HCT116 (cell line): ENCODE data around the gene CCNJ. TPM values are rescaled to one million over a fixed set of nuclear protein-coding genes. Genes with fewer than 3 reads are reported as not detected.

Source experiments
- ATAC-seq: fragments of 200-7000 bp; cut with Tn5 transposase; 2 replicates; pipeline ENCODE4 v1.9.1; 2020; ENCODE audit warnings: mild to moderate bottlenecking, moderate library complexity
- BruUV-seq: library from RNA; stranded (reverse); fragments of 400-500 nt; replicated peaks from 2 replicates; lab custom pipeline; 2021; lab: Mats Ljungman, UMichigan
- CTCF ChIA-PET: fragments of 300-600 bp; sonication (Branson Sonifier 250); formaldehyde crosslinking; loops from one replicate; lab custom pipeline; 2021; ENCODE audit warnings: antibody characterized with exemption; lab: Charles Lee
- POLR2A ChIA-PET: fragments of 300-600, 350-600 bp; sonication (Branson Sonifier 250); formaldehyde crosslinking; loops from one replicate; lab custom pipeline; 2021; ENCODE audit warnings: antibody characterized with exemption; lab: Charles Lee
- RAD21 ChIA-PET, 2 experiments: fragments of 300-600 bp; sonication (Branson Sonifier 250); formaldehyde crosslinking; loops; one replicate each; lab custom pipeline; 2023; ENCODE audit warnings: low total read pairs in 2 of 2; ENCODE audit not compliant: uncharacterized antibody in 2 of 2, unreplicated experiment in 2 of 2, low non-redundant PET in 1 of 2; lab: Charles Lee
- DNase-seq: peaks from one replicate; pipeline ENCODE4 v3.0.0-alpha.2; 2010; ENCODE audit warnings: low read depth, low spot score
- H2AFZ ChIP-seq: fragments of 200-600 bp; shearing (Covaris generic), sonication (generic); 2 replicates; pipeline ENCODE4 v1.6.1; 2017; ENCODE audit warnings: low read depth, mixed run types, mixed read lengths, antibody characterized with exemption, low read length; ENCODE audit not compliant: poor library complexity, severe bottlenecking
- H3K27ac ChIP-seq: 2 replicates; pipeline ENCODE4 v1.5.1; 2012; ENCODE audit warnings: low read depth, low read length
- H3K27me3 ChIP-seq: fragments of 200-600 bp; sonication (generic); 2 replicates; pipeline ENCODE4 v1.6.1; 2016; ENCODE audit warnings: mixed run types, low read length, mixed read lengths; ENCODE audit not compliant: insufficient read depth
- H3K36me3 ChIP-seq, 2 experiments: fragments of 200-500 bp in 1 of 2; fragments of 200-600 bp in 1 of 2; sonication (Bioruptor generic) in 1 of 2; sonication (generic) in 1 of 2; 2 replicates each; pipeline versions ENCODE4 v1.5.1 to v1.6.1; 2014 to 2016; ENCODE audit warnings: low read length in 2 of 2, inconsistent platforms in 1 of 2, mixed read lengths in 1 of 2, mixed run types in 1 of 2; ENCODE audit not compliant: insufficient read depth in 2 of 2, control insufficient read depth in 1 of 2
- H3K4me1 ChIP-seq, 2 experiments: fragments of 200-600 bp in 1 of 2; sonication (generic) in 1 of 2; 2 replicates each; pipeline versions ENCODE4 v1.5.1 to v1.6.1; 2012 to 2017; ENCODE audit warnings: low read length in 2 of 2, inconsistent platforms in 1 of 2, mild to moderate bottlenecking in 1 of 2, mixed read lengths in 1 of 2, mixed run types in 1 of 2, moderate library complexity in 1 of 2; ENCODE audit not compliant: insufficient read depth in 2 of 2, control insufficient read depth in 1 of 2
- H3K4me2 ChIP-seq: fragments of 200-600 bp; sonication (generic); 2 replicates; pipeline ENCODE4 v1.6.1; 2017; ENCODE audit warnings: mixed run types, low read length, mixed read lengths
- H3K4me3 ChIP-seq, 2 experiments: fragments of 200-600 bp in 1 of 2; sonication (generic) in 1 of 2; replicated peaks in 1 of 2; 2 replicates each; pipeline ENCODE4 v1.5.1; 2011 to 2016; ENCODE audit warnings: low read length in 2 of 2, control low read depth in 1 of 2, low read depth in 1 of 2, mild to moderate bottlenecking in 1 of 2, mixed read lengths in 1 of 2, mixed run types in 1 of 2
- H3K79me2 ChIP-seq: fragments of 200-600 bp; sonication (generic); 2 replicates; pipeline ENCODE4 v1.6.1; 2017; ENCODE audit warnings: mild to moderate bottlenecking, mixed run types, low read length, moderate library complexity, mixed read lengths; ENCODE audit not compliant: insufficient read depth
- H3K9ac ChIP-seq: fragments of 200-600 bp; sonication (generic); 2 replicates; pipeline ENCODE4 v1.6.1; 2016; ENCODE audit warnings: low read length, mixed read lengths
- H3K9me2 ChIP-seq: fragments of 200-600 bp; sonication (generic), shearing (Covaris generic); 2 replicates; pipeline ENCODE4 v1.6.1; 2017; ENCODE audit warnings: mixed run types, mild to moderate bottlenecking, moderate library complexity; ENCODE audit not compliant: insufficient read depth
- H3K9me3 ChIP-seq, 2 experiments: fragments of 200-500 bp in 1 of 2; fragments of 200-600 bp in 1 of 2; sonication (Bioruptor generic) in 1 of 2; sonication (generic) in 1 of 2; 2 replicates each; pipeline ENCODE4 v1.6.1; 2014 to 2017; ENCODE audit warnings: low read length in 2 of 2, mixed read lengths in 2 of 2, inconsistent platforms in 1 of 2, low read depth in 1 of 2, mild to moderate bottlenecking in 1 of 2, mixed run types in 1 of 2, moderate library complexity in 1 of 2; ENCODE audit not compliant: control insufficient read depth in 1 of 2, insufficient read depth in 1 of 2
- H4K20me1 ChIP-seq: fragments of 200-600 bp; sonication (generic), shearing (Covaris generic); 2 replicates; pipeline ENCODE4 v1.6.1; 2017; ENCODE audit warnings: mixed run types, mild to moderate bottlenecking, moderate library complexity; ENCODE audit not compliant: insufficient read depth
- CBX3 ChIP-seq: IDR thresholded peaks from 2 replicates; pipeline ENCODE4 v1.6.1; 2012; ENCODE audit warnings: low read depth
- CEBPB ChIP-seq: IDR thresholded peaks from 2 replicates; pipeline ENCODE4 v1.6.1; 2012; ENCODE audit warnings: low read depth
- EZH2 ChIP-seq: fragments of 200-600 bp; sonication (generic); IDR thresholded peaks from 2 replicates; pipeline ENCODE4 v1.6.1; 2017; ENCODE audit warnings: antibody characterized with exemption, mixed run types
- JUND ChIP-seq: IDR thresholded peaks from 2 replicates; pipeline ENCODE4 v1.6.1; 2012
- RAD21 ChIP-seq: IDR thresholded peaks from 2 replicates; pipeline ENCODE4 v1.6.1; 2012; ENCODE audit warnings: low read depth, mild to moderate bottlenecking
- SP1 ChIP-seq: IDR thresholded peaks from 2 replicates; pipeline ENCODE4 v1.6.1; 2012; ENCODE audit warnings: low read depth
- SRF ChIP-seq: IDR thresholded peaks from 2 replicates; pipeline ENCODE4 v1.6.1; 2012; ENCODE audit warnings: low read depth
- ZFX ChIP-seq: fragments of 450-650 bp; IDR thresholded peaks from 2 replicates; pipeline ENCODE4 v1.6.1; 2017
- ZNF274 ChIP-seq: fragments of 200-500 bp; sonication (Bioruptor generic); IDR thresholded peaks from 2 replicates; pipeline ENCODE4 v1.6.1; 2014; ENCODE audit warnings: mild to moderate bottlenecking, low read depth, low read length, inconsistent platforms
- intact Hi-C: fragments of 100-400 bp; cut with micrococcal nuclease; formaldehyde crosslinking; loops from 2 replicates; pipeline ENCODE4 v1.10.0; 2022
- total RNA-seq: library from RNA; stranded (reverse); gene quantifications from one replicate; pipeline ENCODE4 v1.2.1, GENCODE V29; 2021; ENCODE audit not compliant: unreplicated experiment
- TF ChIP-seq, protein P1 (sequence below), 3 experiments: fragments of 200-600 bp in 1 of 3; sonication (generic) in 1 of 3; IDR thresholded peaks in 2 of 3; conservative IDR thresholded peaks in 1 of 3; 2 replicates each; pipeline ENCODE4 v1.5.1; 2012 to 2017; ENCODE audit warnings: low read depth in 2 of 3, low read length in 2 of 3, antibody characterized with exemption in 1 of 3, borderline replicate concordance in 1 of 3, control low read depth in 1 of 3, mild to moderate bottlenecking in 1 of 3, mixed read lengths in 1 of 3, mixed run types in 1 of 3, moderate library complexity in 1 of 3; ENCODE audit not compliant: insufficient read depth in 1 of 3
- TF ChIP-seq, protein P2 (sequence below): IDR thresholded peaks from 2 replicates; pipeline ENCODE4 v1.6.1; 2012
- TF ChIP-seq, protein P3 (sequence below): IDR thresholded peaks from 2 replicates; pipeline ENCODE4 v1.6.1; 2012; ENCODE audit warnings: low read depth

CCNJ gene
- total RNA-seq, 1 experiment from 2014 or later: 12.2 TPM

DNA sequence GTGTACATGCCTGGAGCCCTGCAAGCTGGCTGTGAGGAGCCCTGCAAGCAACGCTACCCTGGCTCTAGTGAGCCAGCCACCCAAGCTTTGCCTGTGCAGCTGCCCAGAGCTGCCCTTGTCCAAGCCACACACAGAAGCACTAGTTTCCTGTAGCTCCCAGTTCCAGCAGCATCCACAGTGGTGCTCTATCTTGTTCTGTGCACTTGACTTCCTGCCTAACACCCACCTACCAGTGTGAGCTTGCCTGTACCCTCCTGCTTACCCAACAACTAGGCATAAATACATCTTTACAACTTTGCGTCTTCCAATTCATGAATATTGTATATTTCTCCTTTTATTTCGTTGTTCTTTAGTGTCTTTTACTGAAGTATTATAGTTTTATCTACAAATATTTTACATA, 54.5 kb downstream of the CCNJ start:
- no peaks in the 10 kb centered on the region for H3K27me3 ChIP-seq
- no peaks in the 10 kb centered on the region for H3K79me2 ChIP-seq
- no peak for TF ChIP-seq CBX3
- no peak for TF ChIP-seq RAD21
- no peak for TF ChIP-seq ZFX
- TF ChIP-seq SRF: no peak
- no peak for TF ChIP-seq SP1
- TF ChIP-seq, protein P1, sequence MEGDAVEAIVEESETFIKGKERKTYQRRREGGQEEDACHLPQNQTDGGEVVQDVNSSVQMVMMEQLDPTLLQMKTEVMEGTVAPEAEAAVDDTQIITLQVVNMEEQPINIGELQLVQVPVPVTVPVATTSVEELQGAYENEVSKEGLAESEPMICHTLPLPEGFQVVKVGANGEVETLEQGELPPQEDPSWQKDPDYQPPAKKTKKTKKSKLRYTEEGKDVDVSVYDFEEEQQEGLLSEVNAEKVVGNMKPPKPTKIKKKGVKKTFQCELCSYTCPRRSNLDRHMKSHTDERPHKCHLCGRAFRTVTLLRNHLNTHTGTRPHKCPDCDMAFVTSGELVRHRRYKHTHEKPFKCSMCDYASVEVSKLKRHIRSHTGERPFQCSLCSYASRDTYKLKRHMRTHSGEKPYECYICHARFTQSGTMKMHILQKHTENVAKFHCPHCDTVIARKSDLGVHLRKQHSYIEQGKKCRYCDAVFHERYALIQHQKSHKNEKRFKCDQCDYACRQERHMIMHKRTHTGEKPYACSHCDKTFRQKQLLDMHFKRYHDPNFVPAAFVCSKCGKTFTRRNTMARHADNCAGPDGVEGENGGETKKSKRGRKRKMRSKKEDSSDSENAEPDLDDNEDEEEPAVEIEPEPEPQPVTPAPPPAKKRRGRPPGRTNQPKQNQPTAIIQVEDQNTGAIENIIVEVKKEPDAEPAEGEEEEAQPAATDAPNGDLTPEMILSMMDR (IDR thresholded peaks at IDR 0.05 in 2 of 3, conservative IDR thresholded peaks at IDR 0.05 in 1 of 3; ENCODE audit: borderline replicate concordance in 1 of 3, insufficient read depth in 1 of 3, low read depth in 2 of 3, low read length in 2 of 3): no peak
- TF ChIP-seq EZH2: no peak
- no peak for TF ChIP-seq ZNF274
- TF ChIP-seq, protein P2, sequence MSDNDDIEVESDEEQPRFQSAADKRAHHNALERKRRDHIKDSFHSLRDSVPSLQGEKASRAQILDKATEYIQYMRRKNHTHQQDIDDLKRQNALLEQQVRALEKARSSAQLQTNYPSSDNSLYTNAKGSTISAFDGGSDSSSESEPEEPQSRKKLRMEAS: no peak
- TF ChIP-seq, protein P3, sequence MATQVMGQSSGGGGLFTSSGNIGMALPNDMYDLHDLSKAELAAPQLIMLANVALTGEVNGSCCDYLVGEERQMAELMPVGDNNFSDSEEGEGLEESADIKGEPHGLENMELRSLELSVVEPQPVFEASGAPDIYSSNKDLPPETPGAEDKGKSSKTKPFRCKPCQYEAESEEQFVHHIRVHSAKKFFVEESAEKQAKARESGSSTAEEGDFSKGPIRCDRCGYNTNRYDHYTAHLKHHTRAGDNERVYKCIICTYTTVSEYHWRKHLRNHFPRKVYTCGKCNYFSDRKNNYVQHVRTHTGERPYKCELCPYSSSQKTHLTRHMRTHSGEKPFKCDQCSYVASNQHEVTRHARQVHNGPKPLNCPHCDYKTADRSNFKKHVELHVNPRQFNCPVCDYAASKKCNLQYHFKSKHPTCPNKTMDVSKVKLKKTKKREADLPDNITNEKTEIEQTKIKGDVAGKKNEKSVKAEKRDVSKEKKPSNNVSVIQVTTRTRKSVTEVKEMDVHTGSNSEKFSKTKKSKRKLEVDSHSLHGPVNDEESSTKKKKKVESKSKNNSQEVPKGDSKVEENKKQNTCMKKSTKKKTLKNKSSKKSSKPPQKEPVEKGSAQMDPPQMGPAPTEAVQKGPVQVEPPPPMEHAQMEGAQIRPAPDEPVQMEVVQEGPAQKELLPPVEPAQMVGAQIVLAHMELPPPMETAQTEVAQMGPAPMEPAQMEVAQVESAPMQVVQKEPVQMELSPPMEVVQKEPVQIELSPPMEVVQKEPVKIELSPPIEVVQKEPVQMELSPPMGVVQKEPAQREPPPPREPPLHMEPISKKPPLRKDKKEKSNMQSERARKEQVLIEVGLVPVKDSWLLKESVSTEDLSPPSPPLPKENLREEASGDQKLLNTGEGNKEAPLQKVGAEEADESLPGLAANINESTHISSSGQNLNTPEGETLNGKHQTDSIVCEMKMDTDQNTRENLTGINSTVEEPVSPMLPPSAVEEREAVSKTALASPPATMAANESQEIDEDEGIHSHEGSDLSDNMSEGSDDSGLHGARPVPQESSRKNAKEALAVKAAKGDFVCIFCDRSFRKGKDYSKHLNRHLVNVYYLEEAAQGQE: no peak
- no peak for TF ChIP-seq CEBPB
- no peak for TF ChIP-seq JUND
- H3K27ac ChIP-seq: no peak overlapping the region
- ChIA-PET CTCF (interaction anchor here (0.5 kb wide), 1 partner anchor 83 kb away, joined by 3 read pairs; no protein-coding TSS in a partner anchor), POLR2A (interaction anchor here (1.0 kb wide), 1 partner anchor 20 kb away, joined by 3 read pairs; no protein-coding TSS in a partner anchor), RAD21 (no interaction called here)
- no TSS peak for BruUV-seq
- H3K9ac ChIP-seq: no peak overlapping the region
- ATAC-seq (no peak), DNase-seq (no peak)
- intact Hi-C loops: no loop called here
- no peaks in the 10 kb centered on the region for H3K9me3 ChIP-seq
- H2AFZ ChIP-seq: no peak overlapping the region
- H3K4me2 ChIP-seq: no peak overlapping the region
- H4K20me1 ChIP-seq: no peaks in the 10 kb centered on the region
- no peaks in the 10 kb centered on the region for H3K9me2 ChIP-seq
- H3K36me3 ChIP-seq: no peaks in the 10 kb centered on the region
- no peak overlapping the region for H3K4me3 ChIP-seq
- H3K4me1 ChIP-seq: no peaks in the 10 kb centered on the region
